ENCODE measurements around the gene ZFPL1. TPM values are rescaled to one million over a fixed set of nuclear protein-coding genes. Genes with fewer than 3 reads are reported as not detected.

ZFPL1 gene
- total and polyA plus RNA-seq, 9 of the 15 experiments (the other 6 are each of a cell fraction or from before 2014, with no cell fraction given) = 3.7 to 37.5 (median 22.7) TPM

GRCh38 chr11:65078786-65079342, 5.2 kb upstream of the ZFPL1 start:
- Histone ChIP-seq H3K9me3 (replicated peaks; ENCODE audit: control insufficient read depth, insufficient read depth, low read depth, low read length) (no peaks in the 10 kb centered on the region), H3K36me3 (ENCODE audit: control insufficient read depth, insufficient read depth, low read length) (peaks cover 74% of the 10 kb centered on the region), H4K20me1 (replicated peaks; ENCODE audit: control insufficient read depth, insufficient read depth, low read length) (peaks cover 6% of the 10 kb centered on the region; the same call in 1 of the 2 replicates), H3K27me3 (ENCODE audit: control insufficient read depth in 2 of 2, insufficient read depth in 2 of 2, low read length in 2 of 2) (no peaks in the 10 kb centered on the region; a peak in 1 of 5 replicates), H3K79me2 (ENCODE audit: control insufficient read depth, insufficient read depth, low read length) (peaks cover 60% of the 10 kb centered on the region), H3K4me3 (no peak overlapping the region), H3K27ac (ENCODE audit: extremely low read depth, low read depth, low read length) (peak overlapping the region; percentile 16; the same call in 1 of the 3 replicates), H2AFZ (ENCODE audit: low read depth, low read length) (no peak overlapping the region), H3K9me1 (ENCODE audit: control insufficient read depth, insufficient read depth, low read length) (no peaks in the 10 kb centered on the region), H3K4me2 (ENCODE audit: insufficient read depth, low read length) (no peak overlapping the region), H3K4me1 (replicated peaks in 1 of 2; ENCODE audit: control insufficient read depth in 2 of 2, insufficient read depth in 2 of 2, low read length in 2 of 2) (peaks cover 20 to 23% of the 10 kb centered on the region in 2 experiments; a peak in 4 of 5 replicates), H3K9ac (ENCODE audit: insufficient read depth in 1 of 2, low read depth in 2 of 2, low read length in 2 of 2) (peak overlapping the region in 1 of 2 experiments; percentile 59; a peak in 3 of 4 replicates)
- in situ Hi-C loops (cut with MboI) = no loop called here
- no peak for DNase-seq (ENCODE audit: extremely low read depth in 1 of 4, low spot score in 3 of 4)
- WGBS (ENCODE audit: insufficient coverage, low coverage, missing lambda C conversion rate) = 78% methylated on average over 8 of the region's 9 CpGs
- no peak for FAIRE-seq
- TF ChIP-seq PHB2 (IDR thresholded peaks at IDR 0.05; ENCODE audit: low read depth) (no peak), MAFF (IDR thresholded peaks at IDR 0.05; ENCODE audit: low read length) (no peak), RBM25 (IDR thresholded peaks at IDR 0.05; ENCODE audit: low read depth, low read length, severe bottlenecking) (no peak), POLR2B (IDR thresholded peaks at IDR 0.05; ENCODE audit: low read depth, partially characterized antibody) (no peak), ZNF511 (CRISPR knock-in tag; IDR thresholded peaks at IDR 0.05) (no peak), YY1 (IDR thresholded peaks at IDR 0.05; ENCODE audit: borderline replicate concordance in 1 of 3, control insufficient read depth in 1 of 3, extremely low read depth in 1 of 3, insufficient read depth in 3 of 3, insufficient read length in 1 of 3, insufficient replicate concordance in 2 of 3, low read depth in 1 of 3, low read length in 2 of 3) (peak; percentile 54 to 89 (median 67)), THRA (IDR thresholded peaks at IDR 0.05) (no peak), ZFX (CRISPR knock-in tag; IDR thresholded peaks at IDR 0.05) (0 out of 2 replicates have a peak, but pooled peaks have one; percentile 7), ZNF77 (CRISPR knock-in tag; IDR thresholded peaks at IDR 0.05) (no peak), KAT7 (CRISPR knock-in tag; IDR thresholded peaks at IDR 0.05; ENCODE audit: borderline replicate concordance) (no peak), RBFOX2 (IDR thresholded peaks at IDR 0.05; ENCODE audit: low read depth, low read length) (peak; percentile 39), FOXJ3 (CRISPR knock-in tag; IDR thresholded peaks at IDR 0.05) (no peak)
- no TSS peak for BruUV-seq (replicated peaks)
- intact Hi-C loops (cut with micrococcal nuclease) = loop anchor here (1.0 kb wide), 1 partner anchor 65 kb away; the partner anchor contains the start of gene ARL2
- no peak; the same call in 2 of the 3 replicates for ATAC-seq
- POLR2A ChIA-PET = interaction anchor here (0.9 to 2.0 kb wide), 6 partner anchors 9 to 31 kb away, joined by 3 to 5 read pairs (median 3); no protein-coding TSS in a partner anchor
- CTCF ChIA-PET (ENCODE audit: low intra/inter-chr PET ratio) = interaction anchor here (1.6 to 3.0 kb wide), 2 partner anchors 65 to 232 kb away, joined by 5 to 18 read pairs; partner anchors contain the start of gene ARL2

Measured in K562 (cell line).